ENCODE measurements around the gene LRRC3. TPM values are rescaled to one million over a fixed set of nuclear protein-coding genes. Genes with fewer than 3 reads are reported as not detected.

Gene LRRC3
- total RNA-seq, 1 donor from 2014 or later = 9.1 TPM

DNA sequence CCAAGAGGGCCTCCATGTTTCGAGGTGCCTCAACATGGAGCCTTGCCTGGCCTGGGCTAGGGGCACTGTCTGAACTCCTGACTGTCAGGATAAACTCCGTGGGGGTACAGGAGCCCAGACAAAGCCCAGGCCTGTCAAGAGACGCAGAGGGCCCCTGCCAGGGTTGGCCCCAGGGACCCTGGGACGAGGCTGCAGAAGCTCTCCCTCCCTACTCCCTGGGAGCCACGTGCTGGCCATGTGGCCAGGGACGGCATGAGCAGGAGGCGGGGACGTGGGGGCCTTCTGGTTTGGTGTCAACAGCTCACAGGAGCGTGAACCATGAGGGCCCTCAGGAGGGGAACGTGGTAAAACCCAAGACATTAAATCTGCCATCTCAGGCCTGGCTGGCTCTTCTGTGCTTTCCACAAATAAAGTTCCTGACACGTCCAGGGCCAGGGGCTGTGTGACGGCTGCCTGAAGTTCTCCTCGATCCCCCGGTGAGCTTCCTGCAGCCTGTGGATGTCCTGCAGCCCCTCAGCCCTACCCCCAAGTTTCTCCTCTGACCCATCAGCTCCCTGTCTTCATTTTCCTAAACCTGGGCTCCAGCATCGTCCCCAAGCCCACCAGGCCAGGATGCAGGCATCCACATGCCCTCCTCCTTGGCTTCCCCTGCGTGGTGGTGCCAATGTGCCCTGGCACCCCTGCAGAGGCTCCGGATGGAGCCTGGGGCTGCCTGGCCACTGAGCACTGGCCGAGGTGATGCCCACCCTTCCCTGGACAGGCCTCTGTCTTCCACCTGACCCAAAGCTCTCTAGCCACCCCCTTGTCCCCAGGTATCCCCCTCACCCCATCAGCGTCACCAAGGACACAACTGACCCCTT lies 12.8 kb upstream of the LRRC3 start:
- H3K4me1 Mint-ChIP-seq (ENCODE audit: unreplicated experiment) = no peaks in the 10 kb centered on the region

DNA sequence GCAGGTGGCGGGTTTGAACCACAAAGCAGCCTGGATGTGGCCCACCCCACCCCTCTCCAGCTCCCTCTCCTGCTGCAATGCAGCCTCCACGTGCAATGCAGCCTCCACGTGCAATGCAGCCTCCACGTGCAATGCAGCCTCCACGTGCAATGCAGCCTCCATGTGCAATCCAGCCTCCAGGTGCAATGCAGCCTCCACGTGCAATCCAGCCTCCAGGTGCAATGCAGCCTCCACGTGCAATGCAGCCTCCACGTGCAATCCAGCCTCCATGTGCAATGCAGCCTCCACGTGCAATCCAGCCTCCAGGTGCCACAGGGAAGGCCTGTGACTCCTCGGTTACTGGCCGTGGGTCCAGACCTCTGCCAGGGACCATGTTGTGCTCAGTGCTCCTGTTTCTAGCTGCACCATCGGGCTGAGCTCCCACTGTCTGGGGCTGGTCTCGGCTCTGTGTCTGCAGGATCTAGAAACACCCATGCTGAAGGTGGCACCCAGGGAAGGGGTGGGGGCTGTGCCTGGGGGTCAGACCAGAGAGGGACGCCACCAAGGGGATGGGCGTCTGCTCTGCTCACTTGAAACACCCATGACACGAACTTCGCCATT lies 11.9 kb upstream of the LRRC3 start:
- H3K27me3 Mint-ChIP-seq (ENCODE audit: unreplicated experiment) = peaks cover 1% of the 10 kb centered on the region
- H3K36me3 Mint-ChIP-seq (ENCODE audit: low read depth, unreplicated experiment) = no peaks in the 10 kb centered on the region
- TF ChIP-seq, protein P1, sequence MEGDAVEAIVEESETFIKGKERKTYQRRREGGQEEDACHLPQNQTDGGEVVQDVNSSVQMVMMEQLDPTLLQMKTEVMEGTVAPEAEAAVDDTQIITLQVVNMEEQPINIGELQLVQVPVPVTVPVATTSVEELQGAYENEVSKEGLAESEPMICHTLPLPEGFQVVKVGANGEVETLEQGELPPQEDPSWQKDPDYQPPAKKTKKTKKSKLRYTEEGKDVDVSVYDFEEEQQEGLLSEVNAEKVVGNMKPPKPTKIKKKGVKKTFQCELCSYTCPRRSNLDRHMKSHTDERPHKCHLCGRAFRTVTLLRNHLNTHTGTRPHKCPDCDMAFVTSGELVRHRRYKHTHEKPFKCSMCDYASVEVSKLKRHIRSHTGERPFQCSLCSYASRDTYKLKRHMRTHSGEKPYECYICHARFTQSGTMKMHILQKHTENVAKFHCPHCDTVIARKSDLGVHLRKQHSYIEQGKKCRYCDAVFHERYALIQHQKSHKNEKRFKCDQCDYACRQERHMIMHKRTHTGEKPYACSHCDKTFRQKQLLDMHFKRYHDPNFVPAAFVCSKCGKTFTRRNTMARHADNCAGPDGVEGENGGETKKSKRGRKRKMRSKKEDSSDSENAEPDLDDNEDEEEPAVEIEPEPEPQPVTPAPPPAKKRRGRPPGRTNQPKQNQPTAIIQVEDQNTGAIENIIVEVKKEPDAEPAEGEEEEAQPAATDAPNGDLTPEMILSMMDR (IDR thresholded peaks at IDR 0.05; ENCODE audit: unreplicated experiment) = no peak
- H3K27ac Mint-ChIP-seq (ENCODE audit: unreplicated experiment) = no peak overlapping the region
- DNase-seq (ENCODE audit: low spot score) = no peak
- H3K9me3 Mint-ChIP-seq (ENCODE audit: unreplicated experiment) = no peaks in the 10 kb centered on the region
- no peak overlapping the region for H3K4me3 Mint-ChIP-seq (ENCODE audit: unreplicated experiment)
- H3K4me1 Mint-ChIP-seq (ENCODE audit: unreplicated experiment) = no peaks in the 10 kb centered on the region

More for the DNA sequence above, 12.8 kb upstream of the LRRC3 start:
- TF ChIP-seq, protein P1 (IDR thresholded peaks at IDR 0.05; ENCODE audit: unreplicated experiment) = no peak
- Mint-ChIP-seq H3K27me3 (ENCODE audit: unreplicated experiment) (peaks cover 4% of the 10 kb centered on the region), H3K36me3 (ENCODE audit: low read depth, unreplicated experiment) (no peaks in the 10 kb centered on the region), H3K9me3 (ENCODE audit: unreplicated experiment) (no peaks in the 10 kb centered on the region), H3K4me3 (ENCODE audit: unreplicated experiment) (no peak overlapping the region), H3K27ac (ENCODE audit: unreplicated experiment) (no peak overlapping the region)
- DNase-seq (ENCODE audit: low spot score) = no peak

DNA sequence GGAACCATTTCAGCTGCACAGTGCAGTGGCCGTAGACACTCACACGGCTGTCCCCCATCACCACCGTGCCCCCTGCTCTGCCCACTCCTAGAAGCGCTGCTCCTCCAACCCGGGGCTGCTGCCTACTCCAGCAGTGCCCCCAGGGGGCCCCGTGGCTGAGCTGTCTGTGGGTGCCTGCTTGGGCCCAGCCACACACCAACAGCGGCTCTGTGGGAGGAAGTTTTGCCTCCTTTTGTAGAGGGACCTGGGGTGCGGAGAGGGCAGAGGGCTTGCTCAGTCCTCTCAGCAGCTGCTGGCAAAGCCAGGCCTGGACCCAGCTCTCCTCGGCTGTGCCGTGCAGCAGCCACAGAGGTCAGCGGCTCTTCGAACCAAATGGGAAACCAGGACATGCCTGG lies 11.4 kb upstream of the LRRC3 start:
- Mint-ChIP-seq H3K4me3 (ENCODE audit: unreplicated experiment) (no peak overlapping the region), H3K4me1 (ENCODE audit: unreplicated experiment) (no peaks in the 10 kb centered on the region), H3K27me3 (ENCODE audit: unreplicated experiment) (peaks cover 1% of the 10 kb centered on the region), H3K27ac (ENCODE audit: unreplicated experiment) (no peak overlapping the region), H3K36me3 (ENCODE audit: low read depth, unreplicated experiment) (no peaks in the 10 kb centered on the region), H3K9me3 (ENCODE audit: unreplicated experiment) (no peaks in the 10 kb centered on the region)
- TF ChIP-seq, protein P1 (IDR thresholded peaks at IDR 0.05; ENCODE audit: unreplicated experiment) = no peak
- DNase-seq (ENCODE audit: low spot score) = no peak

DNA sequence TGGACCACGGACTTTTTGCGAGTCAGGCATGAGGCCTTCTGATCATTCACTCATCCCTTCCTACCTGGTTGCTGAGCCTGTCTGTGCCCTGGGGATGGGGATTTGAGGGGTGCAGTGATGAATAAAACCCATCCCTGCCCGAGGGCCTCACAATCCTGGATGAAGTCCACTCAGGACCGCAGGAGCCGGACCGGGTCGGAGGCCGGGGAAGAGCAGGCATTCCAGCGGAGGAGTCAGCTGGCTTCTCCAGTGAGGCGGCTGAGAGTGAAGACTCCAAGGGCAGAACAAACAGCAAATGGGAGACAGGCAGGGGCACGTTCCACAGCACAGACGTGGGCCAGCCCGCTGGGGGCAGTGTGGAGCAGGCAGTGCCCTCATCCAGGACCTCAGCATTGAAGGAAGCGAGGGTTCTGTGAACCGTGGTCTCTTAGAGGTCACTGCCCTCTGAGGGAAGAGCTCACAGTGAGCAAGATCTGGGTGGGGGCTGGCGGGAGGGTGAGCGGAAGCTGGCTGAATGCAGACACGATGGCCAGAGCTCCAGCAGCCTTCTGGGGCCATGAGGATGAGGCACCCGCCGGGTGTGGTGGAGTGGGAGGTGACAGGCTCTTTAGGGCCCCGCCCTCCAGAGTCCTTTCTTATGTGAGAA lies 10.9 kb upstream of the LRRC3 start:
- Mint-ChIP-seq H3K4me3 (ENCODE audit: unreplicated experiment) (no peak overlapping the region), H3K4me1 (ENCODE audit: unreplicated experiment) (no peaks in the 10 kb centered on the region), H3K36me3 (ENCODE audit: low read depth, unreplicated experiment) (no peaks in the 10 kb centered on the region), H3K27me3 (ENCODE audit: unreplicated experiment) (peaks cover 1% of the 10 kb centered on the region), H3K27ac (ENCODE audit: unreplicated experiment) (no peak overlapping the region), H3K9me3 (ENCODE audit: unreplicated experiment) (no peaks in the 10 kb centered on the region)
- DNase-seq (ENCODE audit: low spot score) = peak; percentile 54
- TF ChIP-seq, protein P1 (IDR thresholded peaks at IDR 0.05; ENCODE audit: unreplicated experiment) = peak; percentile 37
